ENCODE measurements around the gene DGKE.

Gene DGKE

DNA sequence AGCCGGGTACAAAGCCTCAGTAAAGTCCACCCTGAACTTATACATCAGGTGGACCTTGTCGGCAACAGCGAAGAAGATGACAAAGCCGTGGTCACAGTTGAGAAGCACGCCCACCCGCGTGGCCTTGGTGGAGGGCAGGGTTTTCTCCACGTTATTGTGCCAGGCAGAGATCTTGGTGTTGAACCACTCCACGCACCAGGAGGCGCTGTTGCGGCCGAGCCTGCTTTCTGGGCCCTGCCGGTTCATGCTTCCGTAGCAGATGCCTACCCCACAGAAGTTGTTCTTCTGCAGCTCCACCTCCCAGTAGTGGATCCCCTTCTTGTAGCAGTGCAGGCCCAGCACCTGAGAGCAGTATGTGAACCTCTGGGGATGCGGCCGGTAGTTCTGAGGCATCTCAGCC is 57.8 kb downstream of the DGKE start:
- DNase-seq: peak in 1 of 2 experiments; percentile 17

DNA sequence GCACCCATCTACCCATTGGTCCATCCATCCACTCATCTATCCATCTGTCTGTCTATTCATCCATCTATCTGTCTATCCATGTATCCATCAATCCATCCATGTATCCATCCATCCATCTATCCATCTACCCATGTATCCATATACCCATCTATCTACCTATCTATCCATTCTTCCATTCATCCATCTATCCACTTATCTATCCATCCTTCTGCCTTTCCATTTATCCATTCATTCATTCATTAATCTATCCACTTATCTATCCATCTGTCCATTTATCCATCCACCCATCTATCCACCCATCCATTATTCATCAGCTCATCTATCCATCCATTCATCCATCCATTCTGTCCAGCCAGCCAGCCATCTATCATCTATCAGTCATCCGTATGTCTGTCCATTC is 58.4 kb downstream of the DGKE start:
- DNase-seq: no peak

DNA sequence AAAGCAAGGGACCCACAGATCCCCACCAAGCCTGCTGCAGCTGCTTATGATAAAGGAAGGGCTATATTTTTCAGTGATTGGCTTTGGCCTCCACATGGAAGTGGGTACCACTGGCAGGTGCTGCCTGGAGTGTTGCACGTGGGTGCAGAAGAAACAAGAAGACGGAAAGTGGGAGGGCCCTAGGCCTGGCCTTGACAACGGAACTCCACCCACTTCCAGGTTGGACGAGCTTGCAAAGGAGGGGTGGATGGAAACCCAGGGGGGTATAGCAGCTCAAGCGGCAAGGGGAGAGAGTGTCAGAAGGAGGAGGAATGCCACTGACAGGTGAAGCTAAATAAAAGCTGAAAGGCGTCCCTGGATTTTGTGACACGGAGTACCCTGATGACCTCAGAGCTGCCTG is 59.6 kb downstream of the DGKE start:
- no peak for DNase-seq

DNA sequence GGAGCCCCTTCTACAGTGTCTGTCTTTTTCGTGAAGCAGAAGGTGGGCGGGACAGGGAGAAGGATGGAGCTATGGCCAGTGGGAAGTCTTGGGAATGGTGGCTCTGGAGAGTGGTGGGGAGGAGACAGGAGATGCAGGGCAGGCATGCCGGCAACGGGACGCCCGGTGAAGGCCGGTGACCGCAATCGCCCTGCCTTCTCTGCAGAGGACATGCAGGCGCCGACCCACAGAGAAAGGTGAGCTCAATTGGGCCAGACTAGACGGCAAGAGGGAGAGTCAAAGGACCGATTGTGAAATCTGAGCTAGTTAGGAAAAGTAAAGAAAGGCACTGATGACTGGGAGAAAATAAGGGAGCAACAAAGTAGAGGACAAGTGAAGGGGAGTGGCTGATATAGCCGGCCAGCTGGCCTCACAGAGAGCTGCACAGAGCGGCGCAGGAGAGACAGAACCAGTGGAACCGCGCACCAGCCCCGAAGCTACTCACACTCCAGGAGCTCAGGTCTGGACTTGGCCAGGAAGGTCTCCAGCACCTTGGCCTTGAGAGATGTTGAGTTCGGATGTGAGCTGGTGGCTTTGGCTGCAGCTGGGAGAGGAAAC is 61.0 kb downstream of the DGKE start:
- DNase-seq: no peak

DNA sequence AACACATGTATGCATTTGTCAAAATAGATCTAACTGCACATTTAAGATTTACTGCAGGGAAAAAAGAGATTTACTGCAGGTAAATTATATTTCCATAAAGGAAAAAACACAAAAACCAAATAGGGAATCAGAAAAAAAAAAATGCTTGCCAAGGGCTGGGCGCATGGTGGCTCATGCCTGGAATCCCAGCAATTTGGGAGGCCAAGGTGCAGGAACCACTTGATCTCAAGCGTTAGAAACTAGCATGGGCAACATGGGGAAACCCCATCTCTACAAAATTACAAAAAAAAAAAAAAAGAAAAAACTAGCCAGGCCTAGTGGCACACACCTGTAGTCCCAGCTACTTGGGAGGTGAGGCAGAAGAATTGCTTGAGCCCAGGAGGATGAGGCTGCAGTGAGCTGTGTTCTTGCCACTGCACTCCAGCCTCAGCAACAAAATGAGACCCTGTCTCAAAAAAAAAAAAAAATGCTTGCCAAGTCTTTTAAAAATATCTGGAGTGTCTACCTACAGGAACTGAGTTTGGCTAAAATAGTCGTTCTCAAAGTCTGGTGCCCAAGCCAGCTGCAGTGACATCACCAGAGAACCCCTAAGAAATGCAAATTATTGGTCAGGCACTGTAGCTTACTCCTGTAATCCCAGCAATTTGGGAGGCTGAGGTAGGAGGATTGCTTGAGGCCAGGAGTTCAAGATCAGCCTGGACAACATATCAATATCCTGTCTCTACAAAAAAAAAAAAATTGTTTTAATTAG is 62.4 kb downstream of the DGKE start:
- DNase-seq: no peak

DNA sequence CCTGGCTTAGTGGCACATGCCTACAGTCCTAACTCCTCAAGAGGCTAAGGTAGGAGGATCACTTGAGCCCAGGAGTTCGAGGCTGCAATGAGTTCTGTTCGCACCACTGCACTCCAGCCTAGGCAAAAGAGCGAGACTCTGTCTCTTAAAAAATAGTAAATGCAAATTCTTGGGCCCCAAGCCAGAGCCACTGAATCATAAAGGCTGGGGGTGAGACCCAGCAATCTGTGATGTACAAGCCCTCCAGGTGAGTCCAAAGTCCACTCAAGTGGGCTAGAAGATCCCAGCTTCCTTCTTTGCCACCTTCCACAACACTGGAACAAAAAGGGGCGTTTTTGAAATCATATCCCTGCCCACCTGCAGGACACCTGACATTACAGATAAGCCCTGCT is 63.0 kb downstream of the DGKE start:
- no peak for DNase-seq

DNA sequence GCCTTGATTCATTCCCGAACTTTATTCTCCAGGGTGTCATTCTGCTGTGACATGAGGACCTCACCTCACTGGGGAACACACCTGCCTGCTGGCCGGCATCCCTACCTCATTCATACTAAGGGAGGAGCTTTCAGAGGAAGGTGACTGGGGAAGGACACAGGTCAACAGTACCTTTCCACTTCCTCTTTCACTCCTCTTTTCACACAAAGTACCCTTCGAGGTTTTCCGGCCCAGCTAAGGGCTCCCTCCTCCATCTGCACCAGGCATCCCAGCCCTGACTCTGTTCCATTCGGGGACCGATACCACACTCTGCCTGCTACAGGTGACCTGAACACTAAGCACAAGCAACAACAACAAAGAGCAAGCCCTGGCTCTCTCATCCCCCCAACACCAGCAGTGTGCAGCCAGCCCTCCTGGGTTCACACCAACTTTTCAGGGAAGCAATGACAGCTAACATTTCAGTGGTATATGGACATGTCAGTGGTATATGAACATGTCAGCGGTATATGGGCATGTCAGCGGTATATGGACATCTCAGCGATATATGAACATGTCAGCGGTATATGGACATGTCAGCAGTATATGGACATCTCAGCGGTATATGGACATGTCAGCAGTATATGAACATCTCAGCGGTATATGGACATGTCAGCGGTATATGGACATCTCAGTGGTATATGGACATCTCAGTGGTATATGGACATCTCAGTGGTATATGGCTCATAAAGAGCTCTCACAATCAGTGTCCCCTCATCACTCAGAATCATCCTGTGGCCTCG is 63.9 kb downstream of the DGKE start:
- no peak for DNase-seq

DNA sequence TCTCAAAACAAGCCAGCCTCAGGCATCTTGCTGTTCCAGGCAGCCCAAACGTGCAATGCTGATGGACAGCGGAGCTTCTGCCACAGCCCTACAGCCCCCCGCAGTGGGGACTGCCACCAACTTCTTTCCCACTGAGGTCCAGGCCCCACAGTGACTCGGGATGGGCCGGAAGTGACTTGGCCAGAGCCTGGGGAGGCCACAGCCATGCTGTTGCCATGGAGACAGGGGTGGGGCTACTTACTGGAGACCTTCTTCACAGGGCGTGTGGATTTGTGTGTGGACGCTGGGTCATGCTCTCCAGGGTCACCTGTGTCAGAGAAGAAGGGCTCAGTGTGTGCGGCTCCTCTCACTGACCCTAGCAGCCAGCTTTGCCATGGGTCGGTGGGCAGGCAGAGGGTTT is 64.9 kb downstream of the DGKE start:
- DNase-seq: no peak

DNA sequence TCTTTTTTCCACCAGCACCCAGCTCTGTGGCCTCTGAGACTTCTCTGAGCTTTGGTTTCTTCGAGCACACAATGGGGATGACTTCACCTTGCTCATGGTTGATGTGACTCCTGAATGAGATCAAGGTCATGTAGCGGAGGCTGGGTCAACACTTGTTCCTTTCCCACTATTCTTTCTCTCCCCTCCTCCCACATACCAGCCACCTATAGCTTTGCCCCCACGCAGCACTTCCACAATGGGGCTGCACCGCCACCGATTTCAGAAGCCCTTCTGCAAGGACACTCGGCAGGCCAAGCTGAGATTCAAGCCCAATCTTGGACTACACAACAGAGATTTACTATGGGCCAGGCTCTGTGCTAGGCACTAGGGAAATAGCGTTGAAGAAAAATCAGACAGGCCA is 65.5 kb downstream of the DGKE start:
- no peak for DNase-seq

DNA sequence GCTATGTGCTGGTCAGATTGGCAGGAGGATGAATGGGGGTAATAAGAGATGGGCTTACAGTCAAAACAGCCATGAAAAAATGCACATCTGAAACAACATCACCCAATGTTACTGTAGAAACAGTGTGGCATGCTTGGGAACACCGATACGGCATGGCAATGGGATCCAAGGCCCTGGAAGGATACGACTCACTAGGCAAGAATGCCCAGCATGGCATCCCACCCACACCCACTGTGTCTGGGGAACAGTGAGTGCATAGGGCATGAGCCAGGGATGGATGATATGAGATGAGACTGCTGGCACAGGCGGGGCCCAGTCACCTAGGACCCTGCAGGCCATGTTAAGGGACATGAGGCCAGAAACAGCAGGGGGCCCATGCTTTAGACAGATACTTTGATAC is 68.4 kb downstream of the DGKE start:
- no peak for DNase-seq

DNA sequence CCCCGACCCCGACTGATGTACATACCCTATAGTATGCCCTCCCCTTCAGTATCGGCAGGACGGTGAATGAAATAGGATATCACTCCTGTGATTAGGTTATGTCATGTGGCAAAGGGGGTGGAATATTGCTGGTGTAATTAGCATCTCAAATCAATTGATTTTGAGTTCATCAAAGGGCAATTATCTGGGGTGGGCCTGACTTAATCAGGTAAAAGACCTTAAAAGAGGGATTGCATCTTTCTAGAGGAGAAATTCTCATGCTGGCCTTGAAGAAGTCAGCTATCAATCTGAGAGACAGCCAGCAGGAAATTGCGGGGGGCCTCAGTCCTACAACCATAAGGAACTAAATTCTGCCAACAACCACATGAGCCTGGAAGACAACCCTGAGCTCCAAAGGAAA is 69.6 kb downstream of the DGKE start:
- no peak for DNase-seq

DNA sequence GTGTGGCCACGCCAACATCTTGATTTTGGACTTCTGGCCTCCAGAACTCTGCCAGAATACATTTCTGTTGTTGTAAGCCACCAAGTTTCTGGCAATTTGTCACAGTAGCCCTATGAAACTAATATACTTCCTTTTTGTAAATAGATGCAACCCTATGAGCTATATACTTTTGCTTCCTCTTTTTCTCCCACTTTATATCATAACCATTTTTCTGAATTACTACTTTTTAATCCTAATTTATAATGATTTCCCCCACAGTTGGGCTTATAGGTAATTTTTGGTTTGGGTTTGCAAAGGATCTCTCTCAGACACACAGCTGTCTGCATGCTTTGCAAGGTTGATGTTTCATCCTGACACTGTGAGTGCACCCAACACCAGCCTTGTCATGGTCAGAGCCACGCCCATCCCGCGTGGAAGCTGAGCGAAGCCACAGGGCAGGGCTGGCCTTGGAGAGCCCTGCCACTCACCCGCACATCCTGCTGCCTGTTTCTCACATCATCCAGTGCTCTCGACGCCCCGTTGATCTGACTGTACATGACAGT is 74.1 kb downstream of the DGKE start:
- peak; percentile 25 to 62 for DNase-seq

DNA sequence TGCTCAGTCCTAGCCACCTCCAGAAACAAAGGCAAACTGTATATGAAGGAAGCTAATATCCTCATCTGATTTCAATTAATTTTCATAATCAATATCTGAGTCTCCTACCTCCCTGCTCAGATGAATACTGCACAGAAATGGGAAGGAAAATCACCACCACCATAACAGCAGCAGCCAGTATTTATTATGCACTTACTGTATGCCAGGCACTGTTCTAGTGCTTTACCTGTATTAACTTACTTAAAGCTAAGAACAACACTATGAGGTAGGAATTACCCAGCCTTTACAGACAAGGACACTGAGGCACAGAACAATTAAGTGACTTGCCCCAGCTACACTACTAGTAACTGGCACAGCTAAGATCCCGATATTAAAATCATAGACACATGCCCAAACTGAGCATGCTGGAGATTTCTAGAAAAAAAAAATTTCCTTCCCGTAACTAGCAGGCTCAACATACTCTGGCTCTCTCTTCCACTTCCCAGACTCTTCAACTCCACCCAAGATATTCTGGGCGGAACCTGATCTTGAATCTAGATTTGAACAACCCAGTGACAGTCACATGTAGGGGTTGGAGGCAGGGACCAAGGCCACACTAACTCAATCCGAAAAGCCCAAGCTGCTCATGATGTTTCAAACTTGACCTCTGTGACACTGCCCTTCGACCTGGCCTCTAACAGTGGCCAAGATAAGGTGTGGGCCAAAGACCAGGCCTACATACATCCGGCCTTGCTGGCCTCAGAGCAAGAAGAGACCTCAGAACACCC is 76.0 kb downstream of the DGKE start:
- no peak for DNase-seq

DNA sequence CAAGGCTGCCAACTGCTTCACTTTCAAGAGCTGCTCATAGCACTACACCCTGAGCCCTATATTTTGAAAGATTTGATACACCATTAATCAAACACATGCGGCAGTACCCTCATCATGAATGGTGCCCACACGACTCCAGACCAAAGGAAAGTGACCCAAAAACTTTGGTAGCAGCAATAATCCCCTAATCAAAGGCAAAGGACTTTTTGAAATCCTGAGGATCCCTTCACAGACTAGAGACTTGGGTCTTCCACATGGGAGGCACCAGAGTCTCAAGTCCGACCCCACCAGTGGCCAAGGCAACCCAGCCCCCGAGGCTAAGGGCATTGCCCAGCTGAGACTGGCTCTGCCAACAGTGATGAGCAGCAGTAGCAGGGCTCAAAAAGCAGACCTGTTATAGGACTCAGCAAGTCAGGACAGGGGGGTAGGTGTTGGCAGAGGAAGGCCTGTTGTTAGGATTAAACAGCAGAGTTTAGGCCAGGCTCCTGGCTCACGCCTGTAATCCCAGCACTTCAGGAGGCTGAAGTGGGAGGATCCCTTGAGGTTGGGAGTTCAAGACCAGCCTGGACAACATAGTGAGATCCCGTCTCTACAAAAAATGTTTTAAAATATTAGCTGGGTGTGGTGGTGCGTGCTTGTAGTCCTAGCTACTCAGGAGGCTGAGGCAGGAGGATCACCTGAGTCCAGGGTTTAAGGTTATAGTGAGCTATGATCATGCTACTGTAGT is 76.7 kb downstream of the DGKE start:
- no peak for DNase-seq

DNA sequence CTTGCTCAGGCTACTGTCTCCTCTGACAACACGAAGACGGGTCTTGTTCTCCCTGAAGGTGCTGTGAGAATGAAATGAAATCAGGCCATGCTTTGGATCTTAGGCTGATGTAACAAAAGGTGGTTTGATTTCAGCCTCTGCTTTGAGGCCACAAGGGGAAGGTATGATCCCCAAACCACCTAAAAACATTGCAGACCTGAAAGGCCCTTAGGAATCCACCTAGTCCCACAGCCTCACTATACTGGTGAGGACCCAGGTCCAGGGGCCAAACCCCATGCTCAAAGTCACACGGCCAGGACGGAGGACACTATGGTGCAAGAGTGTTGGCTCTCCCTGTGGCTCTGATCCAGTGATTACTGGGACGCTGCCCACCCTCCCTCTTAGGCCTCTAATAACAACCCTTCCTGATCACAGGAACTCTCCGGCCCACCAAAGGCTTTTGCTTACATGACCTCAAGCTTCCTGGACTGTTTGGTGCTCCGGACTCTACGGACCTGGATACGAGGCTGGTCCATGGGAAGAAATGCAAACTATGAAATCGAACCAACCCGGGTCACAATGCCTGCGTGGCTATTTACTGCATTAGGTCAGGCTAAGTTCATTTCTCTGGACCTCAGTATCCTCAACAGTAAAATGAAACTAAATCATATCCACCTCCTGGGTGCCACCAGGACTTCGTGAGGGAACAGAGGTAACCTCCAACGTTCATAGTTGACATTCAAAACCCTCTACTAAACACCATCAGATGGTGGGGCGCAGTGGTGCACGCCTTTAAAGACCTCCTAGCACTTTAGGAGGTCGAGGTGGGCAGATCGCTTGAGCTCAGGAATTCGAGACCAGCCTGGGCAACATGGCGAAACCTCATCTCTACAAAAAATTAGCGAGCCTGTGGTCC is 78.4 kb downstream of the DGKE start:
- DNase-seq: peak in 1 of 2 experiments; percentile 15

DNA sequence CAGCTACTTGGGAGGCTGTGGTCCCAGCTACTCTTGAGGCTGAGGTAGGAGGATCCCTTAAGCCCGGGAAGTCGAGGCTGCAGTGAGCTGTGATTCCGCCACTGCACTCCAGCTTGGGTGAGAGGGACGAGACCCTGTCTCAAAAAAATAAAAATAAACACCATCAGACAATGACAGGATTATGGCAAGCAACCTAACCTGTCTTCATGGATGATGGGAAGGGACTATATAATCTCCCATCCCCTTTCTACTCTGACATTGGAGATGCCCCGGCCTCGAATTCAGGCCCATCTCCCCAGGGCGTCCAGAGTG is 79.0 kb downstream of the DGKE start:
- no peak for DNase-seq

DNA sequence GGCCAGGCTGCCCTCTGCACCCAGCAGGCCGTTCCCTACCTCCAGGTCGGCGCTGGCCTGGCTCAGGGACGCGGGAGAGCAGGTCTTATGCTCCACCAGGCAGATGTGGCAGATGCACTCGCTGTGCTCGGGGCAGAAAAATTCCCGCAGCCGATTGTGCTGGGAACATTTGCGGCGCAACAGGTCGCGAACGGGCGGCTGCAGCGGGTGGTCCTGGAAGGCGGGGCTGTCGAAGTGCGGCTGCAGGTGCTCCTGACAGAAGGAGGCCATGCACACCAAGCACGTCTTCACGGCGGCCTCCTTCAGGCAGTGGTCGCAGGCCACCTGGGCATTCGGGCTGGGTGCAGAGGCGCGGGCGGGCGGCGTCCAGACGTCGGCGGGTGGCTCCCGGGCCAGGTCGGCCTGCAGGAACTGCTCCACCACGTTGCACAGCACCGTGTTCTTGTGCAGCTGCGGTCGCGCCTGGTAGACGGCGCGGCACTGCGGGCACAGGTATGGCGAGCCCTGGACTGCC is 79.5 kb downstream of the DGKE start:
- peak in 1 of 2 experiments; percentile 10 for DNase-seq

DNA sequence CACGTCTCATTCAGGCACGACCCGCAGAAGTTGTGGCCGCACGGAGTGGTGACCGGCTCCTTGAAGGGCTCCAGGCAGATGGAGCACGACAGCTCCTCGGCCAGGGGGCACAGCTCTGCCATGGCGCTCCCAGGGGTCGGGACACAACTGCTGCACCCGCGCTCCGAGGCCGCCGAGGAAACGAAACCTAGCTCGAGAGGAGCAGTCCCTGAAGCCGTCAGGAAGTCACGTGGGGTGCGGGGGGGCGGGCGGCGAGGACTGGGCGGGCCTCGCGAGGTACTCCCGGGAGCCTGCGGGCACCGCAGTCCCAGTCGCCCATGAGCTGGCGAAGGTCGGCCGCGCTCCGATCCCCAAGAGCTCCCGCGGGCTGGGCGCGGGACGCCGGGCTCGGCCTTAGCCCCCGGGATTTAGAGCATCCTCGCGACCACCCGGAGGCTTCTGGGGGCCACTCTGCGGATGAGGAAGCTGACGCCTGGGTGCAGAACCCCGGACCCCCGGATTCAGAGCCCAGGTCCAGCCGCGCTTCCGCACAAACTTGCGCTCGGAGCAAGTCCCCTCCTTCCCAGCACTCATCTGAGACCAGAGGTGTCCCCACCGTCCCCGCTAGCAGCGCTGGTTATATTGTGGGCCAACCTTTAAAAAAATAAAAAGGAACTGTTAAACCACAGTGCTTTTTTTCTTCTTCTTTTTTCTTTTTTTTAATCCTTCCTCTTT is 80.1 kb downstream of the DGKE start, which contains the start of gene TRIM25:
TRIM25 (minus strand) TSS at position 183 of the 714 bp plus-strand sequence; CDS start at position 122, 61 bp downstream.
- DNase-seq: peak; percentile 88 to 93

DNA sequence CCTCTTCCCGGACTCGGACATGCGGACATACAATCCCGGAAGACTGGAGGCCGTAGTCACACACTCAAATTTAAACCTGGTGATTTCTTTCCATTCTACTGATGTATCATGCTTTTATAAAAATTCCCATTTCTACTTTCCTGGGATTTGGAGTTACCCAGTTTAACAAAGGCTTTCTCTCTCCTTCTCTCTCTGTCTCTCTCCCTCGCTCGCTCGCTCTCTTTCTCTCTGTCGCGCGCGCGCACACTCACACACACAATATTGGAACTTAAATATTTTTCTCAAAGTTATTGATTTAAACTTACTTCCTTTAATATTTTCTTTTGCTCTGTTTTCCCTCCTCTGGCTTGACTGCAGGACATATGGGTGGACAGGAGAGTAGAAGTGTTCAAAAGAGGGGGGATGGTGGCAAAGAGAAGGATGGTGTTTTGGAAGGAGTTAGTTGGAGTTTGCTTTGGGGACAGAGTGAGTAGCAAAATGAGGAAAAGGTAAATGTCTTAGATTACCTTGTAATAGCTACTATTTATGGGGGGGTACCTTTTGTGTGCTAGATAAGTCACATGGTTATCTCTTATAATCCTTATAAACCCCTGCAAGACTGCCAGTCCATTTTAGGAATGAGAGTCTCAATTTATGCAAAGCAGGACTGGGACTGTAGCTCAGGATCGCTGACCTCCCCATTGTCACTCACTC is 80.8 kb downstream of the DGKE start:
- DNase-seq: peak; percentile 59 to 67

All from Kasumi-1 (cell line).